ENCODE results near the gene MIS18BP1.

- TF ChIP-seq POLR2A (IDR thresholded peaks at IDR 0.05; ENCODE audit: low read depth, low read length) (no peak), TAF1 (IDR thresholded peaks at IDR 0.05; ENCODE audit: low read depth, low read length) (no peak), POLR2AphosphoS5 (IDR thresholded peaks at IDR 0.05; ENCODE audit: low read depth, low read length) (no peak), SPI1 (IDR thresholded peaks at IDR 0.05; ENCODE audit: low read depth, low read length) (no peak), POU2F2 (IDR thresholded peaks at IDR 0.05; ENCODE audit: low read depth, low read length) (no peak), PAX5 (IDR thresholded peaks at IDR 0.05; ENCODE audit: insufficient read depth, low read length, severe bottlenecking) (no peak)
Observed at GRCh38 chr14:45271858-45272537, 19.0 kb upstream of the MIS18BP1 start.

Measured in GM12891 (cell line).